Smooth muscle cell (in vitro differentiated cells): Measurements from ENCODE around the gene CRK. TPM values are rescaled to one million over a fixed set of nuclear protein-coding genes. Genes with fewer than 3 reads are reported as not detected.
A peak's percentile ranks its signal among the peaks of the same experiment; 100 is the strongest.

Experiments used
- DNase-seq: peaks from one replicate; lab custom pipeline; 2025; ENCODE audit not compliant: unreplicated experiment; lab: John Stamatoyannopoulos, UW
- H2AFZ ChIP-seq: fragments of 200-600 bp; sonication (generic); 2 replicates; pipeline ENCODE4 v1.6.0; 2016; ENCODE audit warnings: antibody characterized with exemption, low read depth, mild to moderate bottlenecking
- H3F3A ChIP-seq: fragments of 200-600 bp; sonication (generic); 2 replicates; pipeline ENCODE4 v1.6.0; 2017; ENCODE audit warnings: antibody characterized with exemption, low read depth
- H3K27ac ChIP-seq: fragments of 200-600 bp; sonication (generic); 2 replicates; pipeline ENCODE4 v1.5.1; 2016; ENCODE audit warnings: low read depth, mild to moderate bottlenecking
- H3K27me3 ChIP-seq: fragments of 200-600 bp; sonication (generic); 2 replicates; pipeline ENCODE4 v1.6.1; 2016; ENCODE audit warnings: low read depth, mild to moderate bottlenecking
- H3K36me3 ChIP-seq: fragments of 200-600 bp; sonication (generic); 2 replicates; pipeline ENCODE4 v1.5.1; 2016; ENCODE audit warnings: low read depth
- H3K4me1 ChIP-seq: fragments of 200-600 bp; sonication (generic); 2 replicates; pipeline ENCODE4 v1.5.1; 2016; ENCODE audit warnings: low read depth
- H3K4me2 ChIP-seq: fragments of 200-600 bp; sonication (generic); 2 replicates; pipeline ENCODE4 v1.6.0; 2016; ENCODE audit warnings: mild to moderate bottlenecking
- H3K4me3 ChIP-seq: fragments of 200-600 bp; sonication (generic); 2 replicates; pipeline ENCODE4 v1.5.1; 2016; ENCODE audit warnings: mild to moderate bottlenecking
- H3K79me2 ChIP-seq: fragments of 200-600 bp; sonication (generic); 2 replicates; pipeline ENCODE4 v1.6.0; 2016; ENCODE audit warnings: low read depth, mild to moderate bottlenecking
- H3K9ac ChIP-seq: fragments of 200-600 bp; sonication (generic); 2 replicates; pipeline ENCODE4 v1.6.0; 2016; ENCODE audit warnings: low read depth
- H3K9me3 ChIP-seq: fragments of 200-600 bp; sonication (generic); replicated peaks from 2 replicates; pipeline ENCODE4 v1.5.1; 2016; ENCODE audit warnings: low read depth
- H4K20me1 ChIP-seq: fragments of 200-600 bp; sonication (generic); 2 replicates; pipeline ENCODE4 v1.6.0; 2016; ENCODE audit warnings: low read depth
- CTCF ChIP-seq: fragments of 200-600 bp; sonication (generic); IDR thresholded peaks from 2 replicates; pipeline ENCODE4 v1.5.1; 2017; ENCODE audit warnings: borderline replicate concordance, mild to moderate bottlenecking, antibody characterized with exemption; ENCODE audit not compliant: insufficient read depth, poor library complexity, severe bottlenecking
- WGBS: methylation state at CpG from one replicate; pipeline ENCODE4 v1.1.7; 2016; ENCODE audit warnings: low lambda C conversion rate; 5-methylcytosine and 5-hydroxymethylcytosine counted together
- polyA plus RNA-seq: library from polyadenylated mRNA; unstranded; fragments of >200 nt; fragmentation: Nextera tagmentation; extraction: Ambion mirVana; gene quantifications from 2 replicates; pipeline ENCODE4 v1.2.1, GENCODE V29; 2016
- total RNA-seq: library from RNA; depleted of rRNA; stranded (reverse); fragments of >200 nt; gene quantifications from 2 replicates; pipeline ENCODE4 v1.2.3, GENCODE V29; 2014

CRK gene
- total and polyA plus RNA-seq, 2 experiments from 2014 or later: 49.7 to 56.8 TPM

- Histone ChIP-seq H3K27ac (peak overlapping the region; percentile 18), H3K4me1 (no peaks in the 10 kb centered on the region), H3K4me3 (no peak overlapping the region), H4K20me1 (no peaks in the 10 kb centered on the region), H3K36me3 (no peaks in the 10 kb centered on the region), H3K27me3 (no peaks in the 10 kb centered on the region), H3K4me2 (no peak overlapping the region), H3F3A (no peaks in the 10 kb centered on the region), H3K79me2 (no peaks in the 10 kb centered on the region), H3K9ac (no peak overlapping the region), H2AFZ (no peak overlapping the region), H3K9me3 (no peaks in the 10 kb centered on the region)
- WGBS: 79% methylated on average over 33 of the region's 33 CpGs
- no peak for DNase-seq
- no peak for TF ChIP-seq CTCF
Measured at GRCh38 chr17:1462164-1463112, 6.4 kb upstream of the CRK start.

GRCh38 chr17:1461198-1461944 lies 5.3 kb upstream of the CRK start:
- no peaks in the 10 kb centered on the region for H3K27me3 ChIP-seq
- H3K4me2 ChIP-seq: no peak overlapping the region
- H3K9ac ChIP-seq: no peak overlapping the region
- WGBS: 96% methylated on average over 18 of the region's 18 CpGs
- H3K36me3 ChIP-seq: no peaks in the 10 kb centered on the region
- H2AFZ ChIP-seq: no peak overlapping the region
- TF ChIP-seq CTCF: no peak
- H3F3A ChIP-seq: peaks cover 3% of the 10 kb centered on the region
- H3K4me3 ChIP-seq: no peak overlapping the region
- H3K27ac ChIP-seq: no peak overlapping the region
- H3K9me3 ChIP-seq: no peaks in the 10 kb centered on the region
- H3K79me2 ChIP-seq: no peaks in the 10 kb centered on the region
- no peak for DNase-seq
- peaks cover 3% of the 10 kb centered on the region for H3K4me1 ChIP-seq
- no peaks in the 10 kb centered on the region for H4K20me1 ChIP-seq

GRCh38 chr17:1460233-1460632 lies 4.2 kb upstream of the CRK start:
- H3K9me3 ChIP-seq: no peaks in the 10 kb centered on the region
- WGBS: 81% methylated on average over 6 of the region's 6 CpGs
- no peak overlapping the region for H3K9ac ChIP-seq
- peaks cover 4% of the 10 kb centered on the region for H4K20me1 ChIP-seq
- peaks cover 3% of the 10 kb centered on the region for H3F3A ChIP-seq
- TF ChIP-seq CTCF: no peak
- H2AFZ ChIP-seq: no peak overlapping the region
- H3K4me3 ChIP-seq: no peak overlapping the region
- no peak overlapping the region for H3K27ac ChIP-seq
- peaks cover 7% of the 10 kb centered on the region for H3K79me2 ChIP-seq
- no peaks in the 10 kb centered on the region for H3K27me3 ChIP-seq
- no peaks in the 10 kb centered on the region for H3K36me3 ChIP-seq
- peaks cover 3% of the 10 kb centered on the region for H3K4me1 ChIP-seq
- no peak overlapping the region for H3K4me2 ChIP-seq
- no peak for DNase-seq
